Activated effector memory CD4-positive, alpha-beta T cell treated with anti-CD3 and anti-CD28 coated beads, Interleukin-2, amount 50 U/mL, for 16 hours (primary cell): Measurements from ENCODE around the gene MRPL1.

ENCODE experiments used
- DNase-seq: peaks from one replicate; pipeline ENCODE4 v3.0.0-alpha.2; 2020

The MRPL1 gene

DNA sequence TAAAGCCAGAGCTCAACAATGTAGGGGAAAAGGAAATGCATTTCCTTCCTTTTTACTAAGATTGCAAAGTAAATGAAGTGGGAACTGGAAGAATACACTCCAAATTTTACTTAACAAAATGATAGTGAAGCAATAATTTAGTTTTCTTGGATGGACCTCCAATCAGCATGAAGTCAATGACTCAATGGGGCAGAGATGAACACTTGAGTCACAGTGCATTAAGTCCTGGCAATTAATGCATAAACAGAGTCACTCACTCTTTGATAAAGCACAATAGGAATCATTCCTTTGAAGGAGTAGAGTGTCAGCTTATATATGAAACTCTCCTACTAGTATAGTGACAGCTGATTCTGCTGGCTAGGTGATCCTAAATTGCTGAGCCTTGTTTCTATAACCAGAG, 127.8 kb downstream of the MRPL1 start:
- DNase-seq: no peak

DNA sequence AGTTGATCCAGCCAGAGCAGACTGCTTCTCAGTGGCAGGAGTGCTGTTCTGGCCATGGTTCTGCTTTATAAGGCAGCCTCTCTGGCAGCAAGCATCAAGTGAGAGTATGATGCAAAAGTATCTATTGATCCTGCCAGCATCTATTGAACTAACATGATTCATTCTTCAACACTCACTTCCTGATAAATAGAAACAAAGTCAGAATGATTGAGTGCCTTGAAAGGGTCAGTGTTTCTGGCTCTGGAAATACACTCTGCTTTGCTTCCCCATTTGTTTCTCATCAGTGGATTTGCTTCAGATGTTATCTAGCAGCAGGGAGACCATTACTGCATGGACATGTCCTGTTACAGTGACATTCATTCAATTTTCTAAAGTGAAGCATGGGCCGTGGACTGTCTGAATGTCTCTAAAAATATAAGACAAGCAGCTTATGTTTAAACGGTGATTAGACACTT, 128.3 kb downstream of the MRPL1 start:
- DNase-seq: no peak

DNA sequence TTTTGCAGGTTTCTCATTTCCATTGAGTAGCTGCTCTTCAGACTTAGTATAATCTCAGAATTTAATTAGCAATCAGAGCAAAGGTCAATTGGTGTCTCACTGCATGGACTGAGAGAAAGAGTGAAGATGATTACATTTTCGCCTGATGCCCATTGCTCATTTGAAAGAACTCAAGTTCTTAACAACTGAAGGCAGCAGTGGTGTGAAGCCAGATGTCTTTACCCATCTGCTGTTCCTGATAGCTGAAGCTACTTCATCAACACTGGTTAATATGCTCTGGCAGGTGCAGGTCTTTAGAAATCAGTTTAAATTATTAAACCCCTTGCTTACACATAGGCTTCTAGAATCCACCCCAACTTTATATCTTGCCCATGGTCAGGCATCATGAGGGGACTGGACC, 130.0 kb downstream of the MRPL1 start:
- no peak for DNase-seq

DNA sequence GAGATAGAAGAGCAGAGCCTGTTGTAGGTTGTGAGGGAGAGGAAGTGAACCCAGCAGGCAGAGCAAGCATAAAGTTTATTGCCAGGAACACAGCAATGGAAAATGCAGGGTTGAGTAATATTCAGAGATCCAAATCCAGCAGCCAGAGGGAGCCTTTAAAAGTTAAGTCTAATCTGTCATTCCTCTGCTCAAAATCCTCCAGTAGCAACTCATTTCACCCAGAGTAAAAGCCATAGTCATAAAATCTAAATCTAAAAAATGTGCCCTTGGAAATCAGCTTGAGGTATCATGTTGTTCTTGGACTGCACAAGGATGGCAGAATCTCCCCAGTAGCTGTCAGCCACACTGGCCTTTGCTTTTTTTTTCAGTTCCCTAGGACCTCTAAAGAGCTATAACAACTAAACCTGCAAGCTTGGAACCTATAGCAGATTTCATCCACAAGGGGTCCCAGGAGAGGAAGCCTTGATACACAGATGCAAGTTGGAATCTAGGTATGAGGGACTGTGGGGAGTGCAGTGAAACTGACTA, 131.6 kb downstream of the MRPL1 start:
- no peak for DNase-seq

DNA sequence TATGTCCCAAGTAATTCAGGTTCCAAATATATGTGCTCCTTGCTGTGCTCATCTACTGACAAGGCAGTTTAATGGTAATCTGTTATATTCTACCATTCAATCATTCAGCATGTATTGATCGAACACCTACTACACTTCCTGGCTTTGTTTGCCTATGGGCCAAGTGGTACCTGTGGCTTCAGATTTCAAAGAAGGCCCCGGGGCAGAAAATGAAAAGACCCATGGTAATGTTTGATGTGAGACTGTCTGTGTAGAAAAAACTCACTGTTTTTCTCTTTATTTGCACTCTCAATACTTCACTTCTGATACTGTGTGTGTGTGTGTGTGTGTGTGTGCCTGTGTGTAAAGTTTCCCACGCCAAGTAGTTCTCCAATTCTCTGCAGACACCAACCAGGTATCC, 133.4 kb downstream of the MRPL1 start:
- DNase-seq: no peak

DNA sequence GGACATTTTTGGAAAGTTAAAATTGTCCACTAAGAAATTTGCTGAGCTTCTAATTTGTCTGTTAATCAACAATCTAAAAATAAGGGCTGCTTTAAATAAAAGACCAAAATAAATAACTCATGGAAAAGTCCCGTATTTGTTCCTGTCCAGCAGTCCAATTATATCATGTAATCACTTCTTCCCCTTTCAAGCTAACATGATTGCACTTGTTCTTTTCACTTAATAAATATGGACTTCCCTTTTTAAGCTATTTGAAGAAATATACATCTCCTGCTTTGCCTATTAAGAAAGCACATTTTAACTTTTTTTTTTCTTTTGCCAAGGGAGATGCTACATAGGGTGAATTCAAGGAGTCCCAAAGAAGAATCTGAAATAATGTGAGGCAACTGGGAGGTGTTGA, 138.9 kb downstream of the MRPL1 start:
- no peak for DNase-seq

DNA sequence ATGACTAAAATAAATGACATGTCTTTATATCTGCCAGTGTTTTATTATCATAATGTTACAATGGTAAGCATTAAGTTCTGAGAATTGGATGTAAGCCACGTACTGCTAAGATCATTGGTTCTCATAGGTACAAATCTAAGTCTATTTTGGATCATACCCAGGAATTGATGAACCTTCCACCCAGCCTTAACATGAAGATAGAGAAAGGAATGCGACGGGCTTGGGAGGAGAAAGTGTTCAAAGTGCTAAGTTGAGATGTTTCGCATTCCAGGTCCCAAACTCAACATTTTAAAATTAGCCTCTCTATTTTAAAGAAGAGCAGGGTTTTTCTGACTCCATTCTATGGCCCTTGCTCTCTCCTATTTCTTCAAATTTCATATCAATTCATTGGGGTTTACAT, 139.6 kb downstream of the MRPL1 start:
- no peak for DNase-seq
